Panc1 (cell line): ENCODE results near the gene NPM3. TPM values are rescaled to one million over a fixed set of nuclear protein-coding genes. Genes with fewer than 3 reads are reported as not detected.

Experiments used
- ATAC-seq: fragments of 200-7000 bp; cut with Tn5 transposase; 2 replicates; pipeline ENCODE4 v1.9.1; 2020; ENCODE audit warnings: mild to moderate bottlenecking, moderate library complexity
- BruUV-seq: library from RNA; stranded (reverse); fragments of 400-500 nt; replicated peaks from 2 replicates; lab custom pipeline; 2021; lab: Mats Ljungman, UMichigan
- CTCF ChIA-PET: fragments of 300-600 bp; sonication (Branson Sonifier 250); formaldehyde crosslinking; loops from one replicate; lab custom pipeline; 2022; ENCODE audit warnings: antibody characterized with exemption; lab: Charles Lee
- POLR2A ChIA-PET: fragments of 300-600 bp; sonication (Branson Sonifier 250); formaldehyde crosslinking; loops from one replicate; lab custom pipeline; 2022; ENCODE audit warnings: antibody characterized with exemption; lab: Charles Lee
- DNase-seq: peaks from one replicate; pipeline ENCODE4 v3.0.0-alpha.2; 2010; ENCODE audit warnings: low read depth, low spot score
- H3K27ac ChIP-seq: 2 replicates; pipeline ENCODE4 v1.5.1; 2011; ENCODE audit warnings: mild to moderate bottlenecking, low read length, inconsistent platforms
- H3K27me3 ChIP-seq: fragments of 200-500 bp; sonication (Bioruptor generic); 2 replicates; pipeline ENCODE4 v1.6.0; 2014; ENCODE audit warnings: low read length, inconsistent platforms; ENCODE audit not compliant: control insufficient read depth, insufficient read depth
- H3K36me3 ChIP-seq: fragments of 200-500 bp; sonication (Bioruptor generic); 2 replicates; pipeline ENCODE4 v1.5.1; 2014; ENCODE audit warnings: inconsistent platforms, mild to moderate bottlenecking, low read length, moderate library complexity; ENCODE audit not compliant: control insufficient read depth, insufficient read depth
- H3K4me1 ChIP-seq: 2 replicates; pipeline ENCODE4 v1.5.1; 2011; ENCODE audit warnings: inconsistent platforms, mild to moderate bottlenecking, low read length, moderate library complexity; ENCODE audit not compliant: control insufficient read depth, insufficient read depth
- H3K4me3 ChIP-seq, 2 experiments: 2 replicates each; pipeline ENCODE4 v1.5.1; 2011 to 2012; ENCODE audit warnings: low read depth in 2 of 2, low read length in 2 of 2, mild to moderate bottlenecking in 2 of 2, inconsistent platforms in 1 of 2, moderate library complexity in 1 of 2
- H3K9me3 ChIP-seq: fragments of 200-500 bp; sonication (Bioruptor generic); 2 replicates; pipeline ENCODE4 v1.5.1; 2014; ENCODE audit warnings: low read depth, mild to moderate bottlenecking, inconsistent platforms, low read length, moderate library complexity; ENCODE audit not compliant: control insufficient read depth, insufficient read depth
- POLR2AphosphoS5 ChIP-seq: IDR thresholded peaks from 2 replicates; pipeline ENCODE4 v1.6.1; 2012; ENCODE audit warnings: mild to moderate bottlenecking, low read depth, low read length, moderate library complexity
- SIN3A ChIP-seq: IDR thresholded peaks from 2 replicates; pipeline ENCODE4 v1.6.1; 2012; ENCODE audit warnings: low read depth, mild to moderate bottlenecking, low read length, moderate library complexity, borderline replicate concordance; ENCODE audit not compliant: insufficient read depth
- TCF7L2 ChIP-seq: IDR thresholded peaks from 2 replicates; pipeline ENCODE4 v1.6.1; 2011; ENCODE audit warnings: mild to moderate bottlenecking, low read depth, low read length, inconsistent platforms
- in situ Hi-C: cut with HindIII; loops from 2 replicates; pipeline ENCODE4 v1.10.0; 2016; ENCODE audit warnings: low sequenced_read_pairs, low pct_unique_long_range_greater_than_20kb
- intact Hi-C: fragments of 100-400 bp; cut with micrococcal nuclease; formaldehyde crosslinking; loops from one replicate; pipeline ENCODE4 v1.10.0; 2022; ENCODE audit not compliant: unreplicated experiment
- total RNA-seq: library from RNA; stranded (reverse); gene quantifications from one replicate; pipeline ENCODE4 v1.2.1, GENCODE V29; 2021; ENCODE audit not compliant: unreplicated experiment
- TF ChIP-seq, protein P1 (sequence below), 2 experiments: IDR thresholded peaks; 2 replicates each; pipeline ENCODE4 v1.6.1; 2011 to 2012; ENCODE audit warnings: low read depth in 2 of 2, control low read depth in 1 of 2, low read length in 1 of 2, mild to moderate bottlenecking in 1 of 2, moderate library complexity in 1 of 2; ENCODE audit not compliant: insufficient read depth in 1 of 2
- TF ChIP-seq, protein P2 (sequence below): fragments of 450-650 bp; IDR thresholded peaks from 2 replicates; pipeline ENCODE4 v1.5.1; 2017; ENCODE audit warnings: mild to moderate bottlenecking

Gene NPM3
- total RNA-seq, 1 experiment from 2014 or later: 109 TPM

DNA sequence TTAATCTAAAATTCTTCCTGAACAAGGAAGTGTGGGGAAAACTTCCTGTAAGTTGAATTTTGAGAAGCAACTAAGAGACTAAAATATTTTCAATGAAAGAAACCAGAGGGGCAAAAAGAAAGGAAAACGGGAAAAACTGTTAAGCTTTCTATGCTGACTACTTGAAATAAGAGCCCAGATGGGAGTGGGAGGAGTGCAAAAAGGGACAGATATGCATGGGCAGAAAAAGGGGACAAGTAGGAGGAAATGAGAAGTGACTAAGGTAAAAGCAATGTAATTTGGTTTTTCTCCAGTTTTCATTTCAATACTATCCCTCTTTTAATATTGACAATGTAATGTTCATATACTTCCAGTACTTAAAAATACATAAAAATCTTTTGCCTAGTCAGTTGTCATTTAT lies 23.9 kb upstream of the NPM3 start:
- no peak overlapping the region for H3K4me3 ChIP-seq
- ChIA-PET CTCF (no interaction called here), POLR2A (no interaction called here)

DNA sequence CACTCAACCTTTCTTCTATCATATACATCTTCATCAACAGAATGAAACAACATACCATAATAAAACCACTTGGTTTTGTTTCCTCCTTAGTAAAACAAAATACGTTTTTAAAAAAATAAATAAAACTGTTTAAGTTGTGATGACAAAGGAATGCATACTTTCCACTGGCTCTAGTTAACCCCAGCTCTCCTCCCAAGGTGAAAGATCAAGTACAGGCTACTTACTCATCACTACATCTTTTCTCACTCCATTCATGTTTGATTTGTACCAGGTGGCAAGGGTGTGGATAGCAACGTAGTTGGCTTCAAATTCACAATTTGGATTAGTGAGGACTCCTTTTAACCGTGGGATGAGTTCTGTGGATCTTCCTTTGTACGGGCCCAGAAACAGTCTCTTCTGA lies 20.3 kb upstream of the NPM3 start:
- Histone ChIP-seq H3K4me3 (no peak overlapping the region), H3K27me3 (no peaks in the 10 kb centered on the region), H3K9me3 (no peaks in the 10 kb centered on the region), H3K4me1 (no peaks in the 10 kb centered on the region), H3K36me3 (peaks cover 54% of the 10 kb centered on the region), H3K27ac (no peak overlapping the region)
- intact Hi-C loops: no loop called here
- ATAC-seq (no peak), DNase-seq (no peak)
- ChIA-PET POLR2A (interaction anchor here (0.9 kb wide), 1 partner anchor 48 kb away, joined by 11 read pairs; no protein-coding TSS in a partner anchor), CTCF (interaction anchor here (0.7 kb wide), 1 partner anchor 13 kb away, joined by 5 read pairs; no protein-coding TSS in a partner anchor)
- in situ Hi-C loops: no loop called here
- no peak for TF ChIP-seq TCF7L2
- TF ChIP-seq, protein P1, sequence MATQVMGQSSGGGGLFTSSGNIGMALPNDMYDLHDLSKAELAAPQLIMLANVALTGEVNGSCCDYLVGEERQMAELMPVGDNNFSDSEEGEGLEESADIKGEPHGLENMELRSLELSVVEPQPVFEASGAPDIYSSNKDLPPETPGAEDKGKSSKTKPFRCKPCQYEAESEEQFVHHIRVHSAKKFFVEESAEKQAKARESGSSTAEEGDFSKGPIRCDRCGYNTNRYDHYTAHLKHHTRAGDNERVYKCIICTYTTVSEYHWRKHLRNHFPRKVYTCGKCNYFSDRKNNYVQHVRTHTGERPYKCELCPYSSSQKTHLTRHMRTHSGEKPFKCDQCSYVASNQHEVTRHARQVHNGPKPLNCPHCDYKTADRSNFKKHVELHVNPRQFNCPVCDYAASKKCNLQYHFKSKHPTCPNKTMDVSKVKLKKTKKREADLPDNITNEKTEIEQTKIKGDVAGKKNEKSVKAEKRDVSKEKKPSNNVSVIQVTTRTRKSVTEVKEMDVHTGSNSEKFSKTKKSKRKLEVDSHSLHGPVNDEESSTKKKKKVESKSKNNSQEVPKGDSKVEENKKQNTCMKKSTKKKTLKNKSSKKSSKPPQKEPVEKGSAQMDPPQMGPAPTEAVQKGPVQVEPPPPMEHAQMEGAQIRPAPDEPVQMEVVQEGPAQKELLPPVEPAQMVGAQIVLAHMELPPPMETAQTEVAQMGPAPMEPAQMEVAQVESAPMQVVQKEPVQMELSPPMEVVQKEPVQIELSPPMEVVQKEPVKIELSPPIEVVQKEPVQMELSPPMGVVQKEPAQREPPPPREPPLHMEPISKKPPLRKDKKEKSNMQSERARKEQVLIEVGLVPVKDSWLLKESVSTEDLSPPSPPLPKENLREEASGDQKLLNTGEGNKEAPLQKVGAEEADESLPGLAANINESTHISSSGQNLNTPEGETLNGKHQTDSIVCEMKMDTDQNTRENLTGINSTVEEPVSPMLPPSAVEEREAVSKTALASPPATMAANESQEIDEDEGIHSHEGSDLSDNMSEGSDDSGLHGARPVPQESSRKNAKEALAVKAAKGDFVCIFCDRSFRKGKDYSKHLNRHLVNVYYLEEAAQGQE (IDR thresholded peaks at IDR 0.05; ENCODE audit: insufficient read depth in 1 of 2, low read depth in 2 of 2, low read length in 1 of 2): no peak
- TF ChIP-seq, protein P2, sequence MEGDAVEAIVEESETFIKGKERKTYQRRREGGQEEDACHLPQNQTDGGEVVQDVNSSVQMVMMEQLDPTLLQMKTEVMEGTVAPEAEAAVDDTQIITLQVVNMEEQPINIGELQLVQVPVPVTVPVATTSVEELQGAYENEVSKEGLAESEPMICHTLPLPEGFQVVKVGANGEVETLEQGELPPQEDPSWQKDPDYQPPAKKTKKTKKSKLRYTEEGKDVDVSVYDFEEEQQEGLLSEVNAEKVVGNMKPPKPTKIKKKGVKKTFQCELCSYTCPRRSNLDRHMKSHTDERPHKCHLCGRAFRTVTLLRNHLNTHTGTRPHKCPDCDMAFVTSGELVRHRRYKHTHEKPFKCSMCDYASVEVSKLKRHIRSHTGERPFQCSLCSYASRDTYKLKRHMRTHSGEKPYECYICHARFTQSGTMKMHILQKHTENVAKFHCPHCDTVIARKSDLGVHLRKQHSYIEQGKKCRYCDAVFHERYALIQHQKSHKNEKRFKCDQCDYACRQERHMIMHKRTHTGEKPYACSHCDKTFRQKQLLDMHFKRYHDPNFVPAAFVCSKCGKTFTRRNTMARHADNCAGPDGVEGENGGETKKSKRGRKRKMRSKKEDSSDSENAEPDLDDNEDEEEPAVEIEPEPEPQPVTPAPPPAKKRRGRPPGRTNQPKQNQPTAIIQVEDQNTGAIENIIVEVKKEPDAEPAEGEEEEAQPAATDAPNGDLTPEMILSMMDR: no peak
- no peak for TF ChIP-seq SIN3A
- no peak for TF ChIP-seq POLR2AphosphoS5
- BruUV-seq: no TSS peak

More for the DNA sequence above, 23.9 kb upstream of the NPM3 start:
- Histone ChIP-seq H3K4me1 (no peaks in the 10 kb centered on the region), H3K27me3 (no peaks in the 10 kb centered on the region), H3K36me3 (peaks cover 52% of the 10 kb centered on the region), H3K27ac (no peak overlapping the region), H3K9me3 (no peaks in the 10 kb centered on the region)
- no TSS peak for BruUV-seq
- in situ Hi-C loops (no loop called here), intact Hi-C loops (no loop called here)
- DNase-seq (no peak), ATAC-seq (no peak)
- TF ChIP-seq POLR2AphosphoS5: no peak
- TF ChIP-seq, protein P2: no peak
- TF ChIP-seq TCF7L2: no peak
- TF ChIP-seq SIN3A: no peak
- TF ChIP-seq, protein P1 (IDR thresholded peaks at IDR 0.05; ENCODE audit: insufficient read depth in 1 of 2, low read depth in 2 of 2, low read length in 1 of 2): no peak
